GM12873 (cell line): Measurements from ENCODE around the gene MYL6.

Experiments used
- TF ChIP-seq, protein P1 (sequence below): IDR thresholded peaks from 2 replicates; pipeline ENCODE4 v1.5.1; 2012; ENCODE audit warnings: low read depth, mild to moderate bottlenecking, moderate library complexity, low read length, control low read depth; ENCODE audit not compliant: insufficient read depth; ENCODE audit errors: missing control alignments

MYL6 gene

GRCh38 chr12:56158029-56158925 is at the start of gene MYL6:
Gene MYL6 (plus strand): TSS chr12:56158359. CDS start chr12:56158402, 43 bp downstream.
- TF ChIP-seq, protein P1, sequence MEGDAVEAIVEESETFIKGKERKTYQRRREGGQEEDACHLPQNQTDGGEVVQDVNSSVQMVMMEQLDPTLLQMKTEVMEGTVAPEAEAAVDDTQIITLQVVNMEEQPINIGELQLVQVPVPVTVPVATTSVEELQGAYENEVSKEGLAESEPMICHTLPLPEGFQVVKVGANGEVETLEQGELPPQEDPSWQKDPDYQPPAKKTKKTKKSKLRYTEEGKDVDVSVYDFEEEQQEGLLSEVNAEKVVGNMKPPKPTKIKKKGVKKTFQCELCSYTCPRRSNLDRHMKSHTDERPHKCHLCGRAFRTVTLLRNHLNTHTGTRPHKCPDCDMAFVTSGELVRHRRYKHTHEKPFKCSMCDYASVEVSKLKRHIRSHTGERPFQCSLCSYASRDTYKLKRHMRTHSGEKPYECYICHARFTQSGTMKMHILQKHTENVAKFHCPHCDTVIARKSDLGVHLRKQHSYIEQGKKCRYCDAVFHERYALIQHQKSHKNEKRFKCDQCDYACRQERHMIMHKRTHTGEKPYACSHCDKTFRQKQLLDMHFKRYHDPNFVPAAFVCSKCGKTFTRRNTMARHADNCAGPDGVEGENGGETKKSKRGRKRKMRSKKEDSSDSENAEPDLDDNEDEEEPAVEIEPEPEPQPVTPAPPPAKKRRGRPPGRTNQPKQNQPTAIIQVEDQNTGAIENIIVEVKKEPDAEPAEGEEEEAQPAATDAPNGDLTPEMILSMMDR: no peak

DNA sequence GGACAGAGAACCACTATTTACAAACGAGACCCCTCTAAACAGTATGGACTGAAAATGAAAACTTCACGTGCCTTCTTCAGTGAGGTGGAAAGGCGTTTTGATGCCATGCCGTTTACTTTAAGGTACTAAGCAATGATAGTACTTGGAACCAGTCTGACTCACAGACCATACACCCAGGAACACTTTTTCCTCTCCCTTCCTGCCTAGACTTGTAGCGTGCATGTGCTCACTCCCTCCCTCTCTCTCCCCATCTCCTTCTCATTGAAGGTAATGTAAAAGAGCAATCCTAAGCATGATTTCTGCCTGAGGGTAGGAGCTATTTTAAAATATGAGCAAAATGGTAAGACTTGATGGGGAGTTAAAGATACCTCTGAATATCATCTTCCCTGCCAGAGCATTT is 47.6 kb upstream of the MYL6 start:
- TF ChIP-seq, protein P1: no peak

GRCh38 chr12:56114084-56114483 is 44.1 kb upstream of the MYL6 start:
- TF ChIP-seq, protein P1: no peak

- TF ChIP-seq, protein P1: no peak
Measured at GRCh38 chr12:56115329-56115728, 42.8 kb upstream of the MYL6 start.

- TF ChIP-seq, protein P1: no peak
Measured at GRCh38 chr12:56116267-56117081, 41.7 kb upstream of the MYL6 start, which contains the start of gene RPL41. Gene RPL41 (plus strand): TSS chr12:56116633.

GRCh38 chr12:56117778-56118687 is 40.1 kb upstream of the MYL6 start, which contains the start of gene ZC3H10:
Gene ZC3H10 (plus strand): TSS chr12:56118266. CDS start chr12:56120563, 2,297 bp downstream.
- TF ChIP-seq, protein P1: peak; percentile 49
